HCT116 (cell line): ENCODE measurements around the gene TTYH1. TPM values are rescaled to one million over a fixed set of nuclear protein-coding genes. Genes with fewer than 3 reads are reported as not detected.

ENCODE experiments used
- ATAC-seq: fragments of 200-7000 bp; cut with Tn5 transposase; 2 replicates; pipeline ENCODE4 v1.9.1; 2020; ENCODE audit warnings: mild to moderate bottlenecking, moderate library complexity
- BruUV-seq: library from RNA; stranded (reverse); fragments of 400-500 nt; replicated peaks from 2 replicates; lab custom pipeline; 2021; lab: Mats Ljungman, UMichigan
- CTCF ChIA-PET: fragments of 300-600 bp; sonication (Branson Sonifier 250); formaldehyde crosslinking; loops from one replicate; lab custom pipeline; 2021; ENCODE audit warnings: antibody characterized with exemption; lab: Charles Lee
- POLR2A ChIA-PET: fragments of 300-600, 350-600 bp; sonication (Branson Sonifier 250); formaldehyde crosslinking; loops from one replicate; lab custom pipeline; 2021; ENCODE audit warnings: antibody characterized with exemption; lab: Charles Lee
- RAD21 ChIA-PET, 2 experiments: fragments of 300-600 bp; sonication (Branson Sonifier 250); formaldehyde crosslinking; loops; one replicate each; lab custom pipeline; 2023; ENCODE audit warnings: low total read pairs in 2 of 2; ENCODE audit not compliant: uncharacterized antibody in 2 of 2, unreplicated experiment in 2 of 2, low non-redundant PET in 1 of 2; lab: Charles Lee
- DNase-seq: peaks from one replicate; pipeline ENCODE4 v3.0.0-alpha.2; 2010; ENCODE audit warnings: low read depth, low spot score
- H2AFZ ChIP-seq: fragments of 200-600 bp; shearing (Covaris generic), sonication (generic); 2 replicates; pipeline ENCODE4 v1.6.1; 2017; ENCODE audit warnings: low read depth, mixed run types, mixed read lengths, antibody characterized with exemption, low read length; ENCODE audit not compliant: poor library complexity, severe bottlenecking
- H3K27ac ChIP-seq: 2 replicates; pipeline ENCODE4 v1.5.1; 2012; ENCODE audit warnings: low read depth, low read length
- H3K27me3 ChIP-seq: fragments of 200-600 bp; sonication (generic); 2 replicates; pipeline ENCODE4 v1.6.1; 2016; ENCODE audit warnings: mixed run types, low read length, mixed read lengths; ENCODE audit not compliant: insufficient read depth
- H3K36me3 ChIP-seq, 2 experiments: fragments of 200-500 bp in 1 of 2; fragments of 200-600 bp in 1 of 2; sonication (Bioruptor generic) in 1 of 2; sonication (generic) in 1 of 2; 2 replicates each; pipeline versions ENCODE4 v1.5.1 to v1.6.1; 2014 to 2016; ENCODE audit warnings: low read length in 2 of 2, inconsistent platforms in 1 of 2, mixed read lengths in 1 of 2, mixed run types in 1 of 2; ENCODE audit not compliant: insufficient read depth in 2 of 2, control insufficient read depth in 1 of 2
- H3K4me1 ChIP-seq, 2 experiments: fragments of 200-600 bp in 1 of 2; sonication (generic) in 1 of 2; 2 replicates each; pipeline versions ENCODE4 v1.5.1 to v1.6.1; 2012 to 2017; ENCODE audit warnings: low read length in 2 of 2, inconsistent platforms in 1 of 2, mild to moderate bottlenecking in 1 of 2, mixed read lengths in 1 of 2, mixed run types in 1 of 2, moderate library complexity in 1 of 2; ENCODE audit not compliant: insufficient read depth in 2 of 2, control insufficient read depth in 1 of 2
- H3K4me2 ChIP-seq: fragments of 200-600 bp; sonication (generic); 2 replicates; pipeline ENCODE4 v1.6.1; 2017; ENCODE audit warnings: mixed run types, low read length, mixed read lengths
- H3K4me3 ChIP-seq, 2 experiments: fragments of 200-600 bp in 1 of 2; sonication (generic) in 1 of 2; replicated peaks in 1 of 2; 2 replicates each; pipeline ENCODE4 v1.5.1; 2011 to 2016; ENCODE audit warnings: low read length in 2 of 2, control low read depth in 1 of 2, low read depth in 1 of 2, mild to moderate bottlenecking in 1 of 2, mixed read lengths in 1 of 2, mixed run types in 1 of 2
- H3K79me2 ChIP-seq: fragments of 200-600 bp; sonication (generic); 2 replicates; pipeline ENCODE4 v1.6.1; 2017; ENCODE audit warnings: mild to moderate bottlenecking, mixed run types, low read length, moderate library complexity, mixed read lengths; ENCODE audit not compliant: insufficient read depth
- H3K9ac ChIP-seq: fragments of 200-600 bp; sonication (generic); 2 replicates; pipeline ENCODE4 v1.6.1; 2016; ENCODE audit warnings: low read length, mixed read lengths
- H3K9me2 ChIP-seq: fragments of 200-600 bp; sonication (generic), shearing (Covaris generic); 2 replicates; pipeline ENCODE4 v1.6.1; 2017; ENCODE audit warnings: mixed run types, mild to moderate bottlenecking, moderate library complexity; ENCODE audit not compliant: insufficient read depth
- H3K9me3 ChIP-seq, 2 experiments: fragments of 200-500 bp in 1 of 2; fragments of 200-600 bp in 1 of 2; sonication (Bioruptor generic) in 1 of 2; sonication (generic) in 1 of 2; 2 replicates each; pipeline ENCODE4 v1.6.1; 2014 to 2017; ENCODE audit warnings: low read length in 2 of 2, mixed read lengths in 2 of 2, inconsistent platforms in 1 of 2, low read depth in 1 of 2, mild to moderate bottlenecking in 1 of 2, mixed run types in 1 of 2, moderate library complexity in 1 of 2; ENCODE audit not compliant: control insufficient read depth in 1 of 2, insufficient read depth in 1 of 2
- H4K20me1 ChIP-seq: fragments of 200-600 bp; sonication (generic), shearing (Covaris generic); 2 replicates; pipeline ENCODE4 v1.6.1; 2017; ENCODE audit warnings: mixed run types, mild to moderate bottlenecking, moderate library complexity; ENCODE audit not compliant: insufficient read depth
- CBX3 ChIP-seq: IDR thresholded peaks from 2 replicates; pipeline ENCODE4 v1.6.1; 2012; ENCODE audit warnings: low read depth
- CEBPB ChIP-seq: IDR thresholded peaks from 2 replicates; pipeline ENCODE4 v1.6.1; 2012; ENCODE audit warnings: low read depth
- ELF1 ChIP-seq: IDR thresholded peaks from 2 replicates; pipeline ENCODE4 v1.6.1; 2012; ENCODE audit warnings: low read depth, borderline replicate concordance
- EZH2 ChIP-seq: fragments of 200-600 bp; sonication (generic); IDR thresholded peaks from 2 replicates; pipeline ENCODE4 v1.6.1; 2017; ENCODE audit warnings: antibody characterized with exemption, mixed run types
- FOSL1 ChIP-seq: IDR thresholded peaks from 2 replicates; pipeline ENCODE4 v1.6.1; 2012; ENCODE audit warnings: low read depth
- JUND ChIP-seq: IDR thresholded peaks from 2 replicates; pipeline ENCODE4 v1.6.1; 2012
- POLR2A ChIP-seq: IDR thresholded peaks from 2 replicates; pipeline ENCODE4 v1.7.0; 2011; ENCODE audit warnings: borderline replicate concordance; ENCODE audit not compliant: insufficient read depth, insufficient read length; ENCODE audit errors: extremely low read depth
- POLR2AphosphoS5 ChIP-seq: IDR thresholded peaks from 2 replicates; pipeline ENCODE4 v1.6.1; 2011; ENCODE audit warnings: mild to moderate bottlenecking, low read depth, low read length, moderate library complexity
- RAD21 ChIP-seq: IDR thresholded peaks from 2 replicates; pipeline ENCODE4 v1.6.1; 2012; ENCODE audit warnings: low read depth, mild to moderate bottlenecking
- TCF7L2 ChIP-seq: IDR thresholded peaks from 2 replicates; pipeline ENCODE4 v1.7.0; 2011; ENCODE audit warnings: borderline replicate concordance, inconsistent platforms; ENCODE audit not compliant: insufficient read depth, insufficient read length; ENCODE audit errors: extremely low read depth
- YY1 ChIP-seq: IDR thresholded peaks from 2 replicates; pipeline ENCODE4 v1.6.1; 2011; ENCODE audit warnings: low read length, low read depth, moderate library complexity, mild to moderate bottlenecking; ENCODE audit not compliant: insufficient replicate concordance; ENCODE audit errors: extremely low read depth
- ZFX ChIP-seq: fragments of 450-650 bp; IDR thresholded peaks from 2 replicates; pipeline ENCODE4 v1.6.1; 2017
- ZNF274 ChIP-seq: fragments of 200-500 bp; sonication (Bioruptor generic); IDR thresholded peaks from 2 replicates; pipeline ENCODE4 v1.6.1; 2014; ENCODE audit warnings: mild to moderate bottlenecking, low read depth, low read length, inconsistent platforms
- intact Hi-C: fragments of 100-400 bp; cut with micrococcal nuclease; formaldehyde crosslinking; loops from 2 replicates; pipeline ENCODE4 v1.10.0; 2022
- total RNA-seq: library from RNA; stranded (reverse); gene quantifications from one replicate; pipeline ENCODE4 v1.2.1, GENCODE V29; 2021; ENCODE audit not compliant: unreplicated experiment
- TF ChIP-seq, protein P1 (sequence below): IDR thresholded peaks from 2 replicates; pipeline ENCODE4 v1.6.1; 2011; ENCODE audit warnings: mild to moderate bottlenecking, low read length, moderate library complexity; ENCODE audit not compliant: insufficient replicate concordance; ENCODE audit errors: extremely low read depth
- TF ChIP-seq, protein P2 (sequence below): IDR thresholded peaks from 2 replicates; pipeline ENCODE4 v1.6.1; 2012; ENCODE audit warnings: low read depth
- TF ChIP-seq, protein P3 (sequence below): IDR thresholded peaks from 2 replicates; pipeline ENCODE4 v1.6.1; 2012
- TF ChIP-seq, protein P4 (sequence below), 3 experiments: fragments of 200-600 bp in 1 of 3; sonication (generic) in 1 of 3; IDR thresholded peaks in 2 of 3; conservative IDR thresholded peaks in 1 of 3; 2 replicates each; pipeline ENCODE4 v1.5.1; 2012 to 2017; ENCODE audit warnings: low read depth in 2 of 3, low read length in 2 of 3, antibody characterized with exemption in 1 of 3, borderline replicate concordance in 1 of 3, control low read depth in 1 of 3, mild to moderate bottlenecking in 1 of 3, mixed read lengths in 1 of 3, mixed run types in 1 of 3, moderate library complexity in 1 of 3; ENCODE audit not compliant: insufficient read depth in 1 of 3

TTYH1 gene
- total RNA-seq, 1 experiment from 2014 or later: 0.37 TPM

DNA sequence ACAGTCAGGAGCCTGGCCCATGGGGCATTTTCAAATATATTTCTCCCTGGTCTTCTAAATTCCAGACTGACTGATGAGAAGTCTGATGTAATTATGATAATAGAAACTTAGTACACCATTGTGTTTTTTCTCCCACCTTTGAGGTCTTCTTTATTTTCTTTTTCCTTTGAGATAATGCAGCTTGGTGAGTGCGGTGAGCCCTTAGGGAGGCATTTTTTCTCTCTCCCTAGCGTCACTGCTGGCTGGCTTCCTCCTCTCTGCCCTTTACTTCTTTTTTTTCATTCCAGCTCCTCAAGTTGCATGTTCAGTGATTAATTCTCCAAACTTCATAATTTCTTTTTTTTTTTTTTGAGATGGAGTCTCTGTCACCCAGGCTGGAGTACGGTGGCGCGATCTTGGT lies 70.6 kb downstream of the TTYH1 start:
- intact Hi-C loops: no loop called here
- no peak overlapping the region for H3K9ac ChIP-seq
- CTCF ChIA-PET: no interaction called here
- ATAC-seq: no peak
- TF ChIP-seq, protein P1, sequence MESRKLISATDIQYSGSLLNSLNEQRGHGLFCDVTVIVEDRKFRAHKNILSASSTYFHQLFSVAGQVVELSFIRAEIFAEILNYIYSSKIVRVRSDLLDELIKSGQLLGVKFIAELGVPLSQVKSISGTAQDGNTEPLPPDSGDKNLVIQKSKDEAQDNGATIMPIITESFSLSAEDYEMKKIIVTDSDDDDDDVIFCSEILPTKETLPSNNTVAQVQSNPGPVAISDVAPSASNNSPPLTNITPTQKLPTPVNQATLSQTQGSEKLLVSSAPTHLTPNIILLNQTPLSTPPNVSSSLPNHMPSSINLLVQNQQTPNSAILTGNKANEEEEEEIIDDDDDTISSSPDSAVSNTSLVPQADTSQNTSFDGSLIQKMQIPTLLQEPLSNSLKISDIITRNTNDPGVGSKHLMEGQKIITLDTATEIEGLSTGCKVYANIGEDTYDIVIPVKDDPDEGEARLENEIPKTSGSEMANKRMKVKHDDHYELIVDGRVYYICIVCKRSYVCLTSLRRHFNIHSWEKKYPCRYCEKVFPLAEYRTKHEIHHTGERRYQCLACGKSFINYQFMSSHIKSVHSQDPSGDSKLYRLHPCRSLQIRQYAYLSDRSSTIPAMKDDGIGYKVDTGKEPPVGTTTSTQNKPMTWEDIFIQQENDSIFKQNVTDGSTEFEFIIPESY: no peak
- no peak for TF ChIP-seq POLR2A
- no peak for TF ChIP-seq TCF7L2
- TF ChIP-seq CEBPB: no peak
- TF ChIP-seq YY1: no peak
- no peak for TF ChIP-seq ELF1
- no peak for TF ChIP-seq FOSL1
- TF ChIP-seq JUND: no peak
- no peak for TF ChIP-seq RAD21
- TF ChIP-seq ZNF274: no peak
- TF ChIP-seq CBX3: no peak
- TF ChIP-seq POLR2AphosphoS5: no peak
- TF ChIP-seq EZH2: no peak
- TF ChIP-seq, protein P2, sequence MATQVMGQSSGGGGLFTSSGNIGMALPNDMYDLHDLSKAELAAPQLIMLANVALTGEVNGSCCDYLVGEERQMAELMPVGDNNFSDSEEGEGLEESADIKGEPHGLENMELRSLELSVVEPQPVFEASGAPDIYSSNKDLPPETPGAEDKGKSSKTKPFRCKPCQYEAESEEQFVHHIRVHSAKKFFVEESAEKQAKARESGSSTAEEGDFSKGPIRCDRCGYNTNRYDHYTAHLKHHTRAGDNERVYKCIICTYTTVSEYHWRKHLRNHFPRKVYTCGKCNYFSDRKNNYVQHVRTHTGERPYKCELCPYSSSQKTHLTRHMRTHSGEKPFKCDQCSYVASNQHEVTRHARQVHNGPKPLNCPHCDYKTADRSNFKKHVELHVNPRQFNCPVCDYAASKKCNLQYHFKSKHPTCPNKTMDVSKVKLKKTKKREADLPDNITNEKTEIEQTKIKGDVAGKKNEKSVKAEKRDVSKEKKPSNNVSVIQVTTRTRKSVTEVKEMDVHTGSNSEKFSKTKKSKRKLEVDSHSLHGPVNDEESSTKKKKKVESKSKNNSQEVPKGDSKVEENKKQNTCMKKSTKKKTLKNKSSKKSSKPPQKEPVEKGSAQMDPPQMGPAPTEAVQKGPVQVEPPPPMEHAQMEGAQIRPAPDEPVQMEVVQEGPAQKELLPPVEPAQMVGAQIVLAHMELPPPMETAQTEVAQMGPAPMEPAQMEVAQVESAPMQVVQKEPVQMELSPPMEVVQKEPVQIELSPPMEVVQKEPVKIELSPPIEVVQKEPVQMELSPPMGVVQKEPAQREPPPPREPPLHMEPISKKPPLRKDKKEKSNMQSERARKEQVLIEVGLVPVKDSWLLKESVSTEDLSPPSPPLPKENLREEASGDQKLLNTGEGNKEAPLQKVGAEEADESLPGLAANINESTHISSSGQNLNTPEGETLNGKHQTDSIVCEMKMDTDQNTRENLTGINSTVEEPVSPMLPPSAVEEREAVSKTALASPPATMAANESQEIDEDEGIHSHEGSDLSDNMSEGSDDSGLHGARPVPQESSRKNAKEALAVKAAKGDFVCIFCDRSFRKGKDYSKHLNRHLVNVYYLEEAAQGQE: no peak
- TF ChIP-seq, protein P3, sequence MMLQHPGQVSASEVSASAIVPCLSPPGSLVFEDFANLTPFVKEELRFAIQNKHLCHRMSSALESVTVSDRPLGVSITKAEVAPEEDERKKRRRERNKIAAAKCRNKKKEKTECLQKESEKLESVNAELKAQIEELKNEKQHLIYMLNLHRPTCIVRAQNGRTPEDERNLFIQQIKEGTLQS: no peak
- no peak for TF ChIP-seq ZFX
- TF ChIP-seq, protein P4, sequence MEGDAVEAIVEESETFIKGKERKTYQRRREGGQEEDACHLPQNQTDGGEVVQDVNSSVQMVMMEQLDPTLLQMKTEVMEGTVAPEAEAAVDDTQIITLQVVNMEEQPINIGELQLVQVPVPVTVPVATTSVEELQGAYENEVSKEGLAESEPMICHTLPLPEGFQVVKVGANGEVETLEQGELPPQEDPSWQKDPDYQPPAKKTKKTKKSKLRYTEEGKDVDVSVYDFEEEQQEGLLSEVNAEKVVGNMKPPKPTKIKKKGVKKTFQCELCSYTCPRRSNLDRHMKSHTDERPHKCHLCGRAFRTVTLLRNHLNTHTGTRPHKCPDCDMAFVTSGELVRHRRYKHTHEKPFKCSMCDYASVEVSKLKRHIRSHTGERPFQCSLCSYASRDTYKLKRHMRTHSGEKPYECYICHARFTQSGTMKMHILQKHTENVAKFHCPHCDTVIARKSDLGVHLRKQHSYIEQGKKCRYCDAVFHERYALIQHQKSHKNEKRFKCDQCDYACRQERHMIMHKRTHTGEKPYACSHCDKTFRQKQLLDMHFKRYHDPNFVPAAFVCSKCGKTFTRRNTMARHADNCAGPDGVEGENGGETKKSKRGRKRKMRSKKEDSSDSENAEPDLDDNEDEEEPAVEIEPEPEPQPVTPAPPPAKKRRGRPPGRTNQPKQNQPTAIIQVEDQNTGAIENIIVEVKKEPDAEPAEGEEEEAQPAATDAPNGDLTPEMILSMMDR (IDR thresholded peaks at IDR 0.05 in 2 of 3, conservative IDR thresholded peaks at IDR 0.05 in 1 of 3; ENCODE audit: borderline replicate concordance in 1 of 3, insufficient read depth in 1 of 3, low read depth in 2 of 3, low read length in 2 of 3): no peak
- TF ChIP-seq, all 23 proteins: peak for 0
- RAD21 ChIA-PET: no interaction called here
- Histone ChIP-seq H2AFZ (no peak overlapping the region), H3K4me1 (no peaks in the 10 kb centered on the region), H3K79me2 (no peaks in the 10 kb centered on the region), H3K27ac (no peak overlapping the region), H3K9me2 (no peaks in the 10 kb centered on the region), H3K4me3 (no peak overlapping the region), H3K27me3 (peaks cover 15% of the 10 kb centered on the region), H3K36me3 (no peaks in the 10 kb centered on the region), H3K9me3 (no peaks in the 10 kb centered on the region), H3K4me2 (no peak overlapping the region), H4K20me1 (no peaks in the 10 kb centered on the region)
- no peak for DNase-seq
- POLR2A ChIA-PET: interaction anchor here (0.6 kb wide), 1 partner anchor 13 kb away, joined by 3 read pairs; the partner anchor contains the start of gene CDC42EP5
- no TSS peak for BruUV-seq
